ENCODE measurements around the gene EYA2.

EYA2 gene

GRCh38 chr20:47235853-47236638 lies 341.4 kb downstream of the EYA2 start:
- no peak overlapping the region for H3K4me3 ChIP-seq (ENCODE audit: low read depth, low read length)
- no peak for DNase-seq (ENCODE audit: low read depth)
- TF ChIP-seq MYC (IDR thresholded peaks at IDR 0.05; ENCODE audit: low read depth, low read length) (no peak), CTCF (IDR thresholded peaks at IDR 0.05; ENCODE audit: low read depth, low read length) (no peak), POLR2A (IDR thresholded peaks at IDR 0.05; ENCODE audit: extremely low read depth, insufficient read length) (no peak)
- TF ChIP-seq, protein P1, sequence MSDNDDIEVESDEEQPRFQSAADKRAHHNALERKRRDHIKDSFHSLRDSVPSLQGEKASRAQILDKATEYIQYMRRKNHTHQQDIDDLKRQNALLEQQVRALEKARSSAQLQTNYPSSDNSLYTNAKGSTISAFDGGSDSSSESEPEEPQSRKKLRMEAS (IDR thresholded peaks at IDR 0.05; ENCODE audit: low read depth, low read length), result no peak

DNA sequence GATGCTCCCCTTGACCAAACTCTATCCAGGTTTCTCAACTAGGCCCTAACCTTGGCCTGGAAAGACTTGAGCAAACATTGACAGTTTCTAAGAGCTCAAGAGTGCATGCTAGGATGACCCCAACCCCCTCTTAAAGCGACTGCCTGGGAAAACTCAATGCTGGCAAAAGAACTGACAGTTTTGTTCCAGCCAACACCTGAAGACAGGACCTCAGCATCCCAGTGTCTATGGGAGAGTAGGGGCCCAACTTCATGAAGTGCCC lies 341.9 kb downstream of the EYA2 start:
- no peak overlapping the region for H3K4me3 ChIP-seq (ENCODE audit: low read depth, low read length)
- no peak for DNase-seq (ENCODE audit: low read depth)
- TF ChIP-seq CTCF (IDR thresholded peaks at IDR 0.05; ENCODE audit: low read depth, low read length) (no peak), POLR2A (IDR thresholded peaks at IDR 0.05; ENCODE audit: extremely low read depth, insufficient read length) (no peak)

DNA sequence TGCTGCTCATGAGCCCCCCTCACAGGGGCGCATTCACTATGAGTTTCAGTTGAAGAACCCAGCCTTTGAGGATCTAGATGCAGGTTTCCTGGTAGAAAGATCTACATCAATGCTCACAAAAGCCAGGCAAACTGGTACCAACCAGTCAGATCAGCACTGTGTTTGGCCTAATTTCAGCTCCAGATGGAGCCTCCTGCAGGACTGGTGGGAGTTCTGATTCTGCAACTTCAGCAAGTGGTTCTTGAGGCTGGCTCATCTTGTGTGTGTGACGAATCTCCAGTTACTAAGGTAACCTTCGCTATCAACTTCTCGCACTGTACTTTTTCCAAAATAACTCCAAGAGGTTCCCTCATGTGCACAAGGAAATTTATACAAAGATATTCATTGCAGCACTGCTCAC lies 343.1 kb downstream of the EYA2 start:
- no peak for DNase-seq (ENCODE audit: low read depth)
- no peak overlapping the region for H3K4me3 ChIP-seq (ENCODE audit: low read depth, low read length)
- no peak for TF ChIP-seq MYC (IDR thresholded peaks at IDR 0.05; ENCODE audit: low read depth, low read length)
- no peak for TF ChIP-seq POLR2A (IDR thresholded peaks at IDR 0.05; ENCODE audit: extremely low read depth, insufficient read length)
- no peak for TF ChIP-seq CTCF (IDR thresholded peaks at IDR 0.05; ENCODE audit: low read depth, low read length)
- TF ChIP-seq, protein P1 (IDR thresholded peaks at IDR 0.05; ENCODE audit: low read depth, low read length), result no peak

All from NB4 (cell line).